HG03342 (cell line): Measurements from ENCODE around the gene IGFBP4.

ENCODE experiments used
- ATAC-seq: cut with Tn5 transposase; IDR thresholded peaks from one replicate; pipeline ENCODE4 v1.9.1; 2021; ENCODE audit warnings: mild to moderate bottlenecking, moderate library complexity; ENCODE audit not compliant: unreplicated experiment

Gene IGFBP4

GRCh38 chr17:40431231-40431602 lies 12.0 kb upstream of the IGFBP4 start:
- ATAC-seq: no peak

- no peak for ATAC-seq
Measured at GRCh38 chr17:40432864-40433528, 10.3 kb upstream of the IGFBP4 start.

DNA sequence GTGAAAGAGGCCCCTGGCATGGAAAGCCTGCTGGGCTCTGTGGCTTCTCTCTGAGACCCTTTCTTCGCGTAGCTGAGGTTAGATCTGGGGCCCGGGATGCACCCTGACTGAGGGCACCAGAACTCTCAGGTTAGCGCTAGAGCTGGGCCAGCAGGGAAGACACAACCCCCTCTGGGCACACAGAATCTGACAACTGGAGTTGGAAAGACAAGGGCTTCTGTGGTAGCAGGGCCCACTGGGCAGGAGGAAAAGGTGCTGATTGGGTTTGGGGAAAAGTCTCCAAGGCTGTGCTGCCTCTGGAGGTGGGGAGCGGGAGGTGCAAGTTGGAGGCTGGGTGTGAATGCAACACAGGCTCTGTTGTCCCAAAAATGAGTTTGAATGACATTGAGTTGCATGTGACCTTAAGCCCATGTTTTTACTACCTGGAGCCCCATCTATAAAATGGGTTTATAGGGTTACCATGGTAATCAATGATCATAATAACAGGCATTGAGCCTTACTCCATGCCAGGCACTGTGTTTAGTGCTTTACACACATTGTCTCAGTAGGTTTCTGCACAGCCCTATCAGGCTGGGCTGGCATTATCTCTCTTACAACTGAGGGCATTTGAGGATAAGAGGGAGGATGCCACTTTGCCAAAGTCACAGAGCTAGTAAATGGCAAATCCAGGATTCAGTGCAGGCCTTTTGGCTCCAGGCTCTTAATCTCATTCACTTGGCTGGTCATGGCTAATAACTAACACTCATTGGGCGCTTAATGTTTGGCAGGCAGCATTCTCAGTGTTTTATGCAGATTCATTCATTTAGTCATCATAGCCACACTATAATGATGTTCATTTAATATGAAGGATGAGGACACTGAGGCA lies 9.5 kb upstream of the IGFBP4 start:
- ATAC-seq: no peak

- ATAC-seq: no peak
Measured at GRCh38 chr17:40436636-40437035, 6.6 kb upstream of the IGFBP4 start.

DNA sequence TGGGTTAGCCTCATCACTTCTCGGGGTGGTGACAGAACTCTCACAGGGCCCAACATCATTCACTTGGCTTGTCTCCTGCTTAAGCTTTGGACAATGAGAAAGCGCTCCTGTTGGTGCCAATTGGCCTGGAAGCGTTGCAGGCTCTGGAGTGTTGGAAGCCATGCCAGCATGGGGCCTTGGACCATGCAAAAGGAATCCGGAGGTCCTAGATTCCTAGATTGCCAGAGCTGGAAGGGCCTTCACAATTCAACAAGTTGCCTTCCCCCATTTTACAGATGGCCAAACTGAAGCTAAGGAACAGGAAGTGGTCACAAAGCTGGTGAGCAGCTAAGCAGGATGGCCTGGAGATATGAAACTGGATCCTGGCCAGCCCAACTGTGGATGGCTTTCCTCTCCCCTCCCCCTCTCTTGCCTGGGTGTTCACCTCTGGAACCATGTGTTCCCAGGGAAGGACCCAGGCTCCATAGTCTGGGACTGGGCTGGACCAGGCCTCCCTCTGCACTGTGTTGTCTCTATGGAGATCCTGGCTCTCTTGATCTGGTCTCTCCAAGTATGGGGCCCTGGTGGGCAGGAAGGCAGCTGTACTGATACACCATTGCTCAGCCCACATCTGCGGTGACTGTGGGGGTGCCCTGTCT lies 6.0 kb upstream of the IGFBP4 start:
- no peak for ATAC-seq

GRCh38 chr17:40440166-40440565 lies 3.1 kb upstream of the IGFBP4 start:
- no peak for ATAC-seq

DNA sequence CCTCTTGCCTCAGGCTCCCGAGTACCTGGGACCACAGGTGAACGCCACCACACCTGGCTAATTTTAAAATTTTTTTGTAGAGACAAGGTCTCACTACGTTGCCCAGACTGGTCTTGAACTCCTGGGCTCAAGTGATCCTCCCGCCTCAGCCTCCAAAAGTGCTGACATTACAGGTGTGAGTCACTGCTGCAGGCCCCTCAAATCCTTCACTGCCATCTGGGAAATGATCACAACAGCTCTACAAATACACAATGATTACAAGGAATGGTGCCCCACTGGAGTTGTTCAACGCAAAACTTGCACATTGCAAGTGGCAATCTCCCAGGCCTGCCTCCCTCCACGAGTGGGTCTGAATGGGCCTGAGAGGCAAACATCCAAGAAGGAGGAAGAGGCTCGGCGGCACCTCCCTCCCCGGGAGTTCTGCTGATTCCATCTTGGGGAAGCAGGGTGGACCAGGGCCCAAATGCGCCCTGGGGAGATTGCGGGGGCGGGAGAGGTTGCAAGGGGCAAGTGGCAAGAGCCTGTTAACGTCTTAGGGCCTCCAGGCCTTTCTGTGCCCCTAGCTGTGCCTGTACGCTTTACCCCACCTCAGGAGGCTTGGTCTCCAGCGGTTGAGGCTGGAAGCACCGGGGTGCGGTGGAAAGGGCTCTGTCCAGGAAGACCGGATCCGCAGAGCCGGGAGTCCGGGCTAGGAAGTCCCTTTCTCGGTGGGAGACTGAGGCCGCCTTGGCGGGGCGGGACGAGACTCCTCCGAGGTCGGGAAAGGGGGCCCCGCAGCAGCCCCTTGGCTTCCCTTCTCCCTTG lies 656 bp upstream of the IGFBP4 start:
- no peak for ATAC-seq

GRCh38 chr17:40443988-40444899 lies 994 bp downstream of the IGFBP4 start:
- ATAC-seq: no peak

DNA sequence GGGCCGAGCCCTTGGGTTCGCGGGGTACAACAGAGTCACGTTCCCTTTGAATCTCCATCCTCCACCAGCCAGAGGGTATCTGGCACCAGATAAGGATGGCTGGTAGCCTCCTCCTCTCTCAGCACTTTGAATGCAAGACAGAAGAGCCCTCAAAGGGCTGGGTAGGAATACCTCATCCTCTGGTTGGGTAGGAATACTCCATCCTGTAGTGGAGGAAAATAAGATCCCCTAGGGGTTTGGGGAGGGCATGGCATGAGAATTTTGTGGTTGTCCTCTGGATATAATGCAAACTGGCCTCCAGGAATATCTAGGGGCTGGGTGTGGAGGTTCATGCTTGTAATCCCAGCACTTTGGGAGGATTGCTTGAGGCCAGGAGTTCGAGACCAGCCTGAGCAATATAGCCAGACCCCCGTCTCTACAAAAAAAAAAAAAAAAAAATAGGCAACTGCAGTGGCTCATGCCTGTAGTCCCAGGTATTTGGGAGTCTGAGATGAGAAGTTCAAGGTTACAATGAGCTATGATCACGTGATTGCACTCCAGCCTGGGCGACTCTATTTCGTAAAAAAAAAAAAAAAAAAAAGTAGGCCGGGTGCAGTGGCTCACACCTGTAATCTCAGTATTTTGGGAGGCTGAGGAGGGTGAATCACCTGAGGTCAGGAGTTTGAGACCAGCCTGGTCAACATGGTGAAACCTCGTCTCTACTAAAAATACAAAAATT lies 2.7 kb downstream of the IGFBP4 start:
- no peak for ATAC-seq

DNA sequence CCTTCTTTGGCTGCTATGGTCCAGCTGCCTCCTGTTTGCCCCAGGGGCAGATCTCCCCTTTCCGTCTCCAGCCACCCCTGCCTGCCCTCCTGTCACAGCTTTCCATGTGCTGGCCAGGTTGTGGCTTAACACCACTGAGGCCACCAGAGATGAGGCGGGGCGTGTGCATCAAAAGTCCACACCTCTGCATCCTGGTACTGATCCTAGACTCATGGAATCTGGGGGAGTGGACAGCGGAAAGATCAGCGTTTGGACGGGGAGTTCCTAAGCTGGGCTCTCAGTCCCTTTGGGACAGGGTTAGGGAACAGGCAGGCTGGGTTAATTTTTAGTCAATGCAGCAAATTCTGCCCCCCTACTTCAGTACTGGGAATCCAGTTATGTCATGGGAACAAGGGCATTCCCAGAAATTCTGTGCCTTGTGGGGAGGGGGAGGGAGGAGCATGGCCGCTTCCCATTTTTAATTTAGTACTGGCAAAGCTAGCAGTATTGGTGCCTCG lies 3.9 kb downstream of the IGFBP4 start:
- ATAC-seq: no peak

GRCh38 chr17:40447806-40448205 lies 4.6 kb downstream of the IGFBP4 start:
- ATAC-seq: no peak

- no peak for ATAC-seq
Measured at GRCh38 chr17:40448213-40448638, 5.0 kb downstream of the IGFBP4 start.

GRCh38 chr17:40448639-40449261 lies 5.5 kb downstream of the IGFBP4 start:
- ATAC-seq: no peak

GRCh38 chr17:40450175-40450574 lies 6.9 kb downstream of the IGFBP4 start:
- no peak for ATAC-seq

- no peak for ATAC-seq
Measured at GRCh38 chr17:40451420-40451819, 8.2 kb downstream of the IGFBP4 start.

- ATAC-seq: no peak
Measured at GRCh38 chr17:40452216-40452787, 9.1 kb downstream of the IGFBP4 start.

DNA sequence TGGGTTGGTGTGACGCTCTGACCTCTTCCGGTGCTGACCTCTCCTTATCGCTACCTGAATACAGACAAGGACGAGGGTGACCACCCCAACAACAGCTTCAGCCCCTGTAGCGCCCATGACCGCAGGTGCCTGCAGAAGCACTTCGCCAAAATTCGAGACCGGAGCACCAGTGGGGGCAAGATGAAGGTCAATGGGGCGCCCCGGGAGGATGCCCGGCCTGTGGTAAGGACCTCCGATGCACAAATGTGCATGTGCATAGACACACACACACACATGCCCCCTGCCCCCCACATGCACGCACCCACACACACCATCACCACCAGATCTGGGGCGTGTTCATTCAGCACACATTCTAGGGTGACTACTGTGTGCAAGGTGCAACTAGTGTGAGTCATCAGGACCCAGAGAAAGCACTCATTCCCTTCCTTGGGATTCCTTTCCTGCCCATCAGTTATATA lies 9.7 kb downstream of the IGFBP4 start:
- no peak for ATAC-seq

DNA sequence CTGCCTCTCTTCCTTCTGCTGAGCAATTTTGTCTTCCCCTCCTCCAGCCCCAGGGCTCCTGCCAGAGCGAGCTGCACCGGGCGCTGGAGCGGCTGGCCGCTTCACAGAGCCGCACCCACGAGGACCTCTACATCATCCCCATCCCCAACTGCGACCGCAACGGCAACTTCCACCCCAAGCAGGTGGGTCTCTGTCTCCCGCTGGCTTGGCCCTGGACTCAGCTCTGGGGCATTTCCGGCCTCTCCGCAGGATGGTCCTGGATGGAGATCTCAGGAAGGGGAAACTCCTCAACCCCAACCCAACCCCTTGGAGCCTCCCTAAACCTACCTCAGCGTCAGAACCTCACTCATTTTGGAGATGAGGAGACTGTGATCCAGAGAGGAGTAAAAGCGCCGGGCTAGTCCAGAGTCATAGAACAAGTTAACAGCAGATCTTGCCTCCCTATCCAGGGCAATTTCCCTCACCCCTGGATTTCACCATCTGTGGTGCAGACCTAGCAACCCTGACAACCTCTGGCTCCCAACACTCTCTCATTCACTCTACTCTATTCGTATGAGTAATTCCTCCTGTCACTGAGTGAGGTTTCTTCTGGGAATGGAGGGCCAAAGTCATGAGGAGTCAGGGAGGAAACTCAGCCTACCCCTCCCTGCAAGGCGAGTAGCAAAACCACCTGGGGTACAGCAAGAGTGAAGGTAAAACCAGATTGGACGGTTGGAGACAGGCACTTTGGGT lies 10.8 kb downstream of the IGFBP4 start:
- no peak for ATAC-seq
